ENCODE results near the gene TSPAN15.

Gene TSPAN15

DNA sequence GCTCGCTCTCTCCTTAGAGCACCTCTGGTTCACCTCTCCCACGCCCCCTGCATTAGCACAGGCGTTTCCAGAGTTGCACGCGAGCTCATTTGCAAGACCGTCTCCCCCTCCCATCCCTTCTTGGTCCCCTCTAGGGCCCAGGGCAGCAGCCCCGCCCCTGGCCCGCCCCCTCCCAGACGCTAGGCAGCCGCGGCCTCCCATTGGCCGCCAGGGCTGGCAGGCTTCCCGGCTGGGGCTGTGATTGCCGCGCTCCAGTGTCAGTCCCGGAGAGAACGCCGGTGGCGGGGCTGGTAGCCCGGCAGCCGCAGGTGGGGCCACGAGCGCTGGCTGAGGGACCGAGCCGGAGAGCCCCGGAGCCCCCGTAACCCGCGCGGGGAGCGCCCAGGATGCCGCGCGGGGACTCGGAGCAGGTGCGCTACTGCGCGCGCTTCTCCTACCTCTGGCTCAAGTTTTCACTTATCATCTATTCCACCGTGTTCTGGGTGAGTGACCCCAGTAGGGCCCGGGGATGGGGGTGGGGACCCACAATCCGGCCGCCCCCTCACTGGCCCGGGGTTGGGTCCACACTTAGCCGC is at the start of gene TSPAN15:
Gene TSPAN15, plus strand, starts transcription at position 257 of the 575 bp plus-strand sequence. Its CDS starts 130 bp downstream, at position 387.
- peak within 1 kb of the TSS; percentile 61 for H3K27ac ChIP-seq
- TF ChIP-seq ZFX (IDR thresholded peaks at IDR 0.05; ENCODE audit: borderline replicate concordance) = no peak
- TF ChIP-seq, protein P1, sequence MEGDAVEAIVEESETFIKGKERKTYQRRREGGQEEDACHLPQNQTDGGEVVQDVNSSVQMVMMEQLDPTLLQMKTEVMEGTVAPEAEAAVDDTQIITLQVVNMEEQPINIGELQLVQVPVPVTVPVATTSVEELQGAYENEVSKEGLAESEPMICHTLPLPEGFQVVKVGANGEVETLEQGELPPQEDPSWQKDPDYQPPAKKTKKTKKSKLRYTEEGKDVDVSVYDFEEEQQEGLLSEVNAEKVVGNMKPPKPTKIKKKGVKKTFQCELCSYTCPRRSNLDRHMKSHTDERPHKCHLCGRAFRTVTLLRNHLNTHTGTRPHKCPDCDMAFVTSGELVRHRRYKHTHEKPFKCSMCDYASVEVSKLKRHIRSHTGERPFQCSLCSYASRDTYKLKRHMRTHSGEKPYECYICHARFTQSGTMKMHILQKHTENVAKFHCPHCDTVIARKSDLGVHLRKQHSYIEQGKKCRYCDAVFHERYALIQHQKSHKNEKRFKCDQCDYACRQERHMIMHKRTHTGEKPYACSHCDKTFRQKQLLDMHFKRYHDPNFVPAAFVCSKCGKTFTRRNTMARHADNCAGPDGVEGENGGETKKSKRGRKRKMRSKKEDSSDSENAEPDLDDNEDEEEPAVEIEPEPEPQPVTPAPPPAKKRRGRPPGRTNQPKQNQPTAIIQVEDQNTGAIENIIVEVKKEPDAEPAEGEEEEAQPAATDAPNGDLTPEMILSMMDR (IDR thresholded peaks at IDR 0.05) = no peak

- H3K27ac ChIP-seq = no peak overlapping the region
- TF ChIP-seq, protein P1 (IDR thresholded peaks at IDR 0.05) = no peak
- no peak for TF ChIP-seq ZFX (IDR thresholded peaks at IDR 0.05; ENCODE audit: borderline replicate concordance)
Measured at GRCh38 chr10:69402386-69402785, 48.9 kb upstream of the TSPAN15 start.

GRCh38 chr10:69403066-69403465 is 48.2 kb upstream of the TSPAN15 start:
- no peak overlapping the region for H3K27ac ChIP-seq
- no peak for TF ChIP-seq ZFX (IDR thresholded peaks at IDR 0.05; ENCODE audit: borderline replicate concordance)
- TF ChIP-seq, protein P1 (IDR thresholded peaks at IDR 0.05) = no peak

DNA sequence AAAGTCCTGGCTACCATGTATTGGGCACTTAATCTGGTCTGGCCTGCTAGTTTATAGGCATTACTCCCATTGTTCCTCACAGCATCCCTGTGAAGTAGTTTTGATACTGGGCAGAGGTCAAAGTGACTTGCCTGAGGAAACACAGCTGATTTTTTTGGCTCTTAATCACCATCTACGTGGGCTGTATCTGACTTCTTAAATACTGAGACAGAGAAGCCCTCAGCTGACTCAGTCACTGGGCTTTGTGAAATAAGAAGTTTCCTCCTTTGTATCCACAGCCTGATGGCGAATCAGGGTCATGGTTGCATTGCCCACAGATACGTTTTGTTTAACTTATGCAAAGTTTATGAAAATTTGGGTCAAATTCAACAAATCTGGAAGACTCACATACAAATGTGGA is 47.7 kb upstream of the TSPAN15 start:
- no peak overlapping the region for H3K27ac ChIP-seq
- no peak for TF ChIP-seq ZFX (IDR thresholded peaks at IDR 0.05; ENCODE audit: borderline replicate concordance)
- TF ChIP-seq, protein P1 (IDR thresholded peaks at IDR 0.05) = no peak

DNA sequence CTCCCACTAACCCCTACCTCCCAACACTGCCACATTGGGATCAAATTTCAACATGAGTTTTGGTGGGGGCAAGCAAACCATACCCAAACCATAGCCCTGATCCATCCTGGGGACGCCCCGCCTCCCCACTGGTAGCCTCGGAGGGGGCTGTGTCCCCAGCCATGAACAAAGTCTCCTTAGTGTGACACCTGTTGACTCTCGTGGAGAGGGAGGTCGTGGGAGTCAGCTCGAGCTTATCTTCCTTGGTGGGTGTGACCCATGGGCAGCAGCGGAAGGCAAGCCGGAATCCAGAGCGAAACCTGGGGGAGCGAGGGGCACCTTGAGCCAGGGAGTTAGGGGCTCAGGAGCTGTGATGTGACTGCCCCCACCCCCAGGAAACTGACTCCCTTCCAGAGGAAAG is 46.5 kb upstream of the TSPAN15 start:
- TF ChIP-seq, protein P1 (IDR thresholded peaks at IDR 0.05) = no peak
- TF ChIP-seq ZFX (IDR thresholded peaks at IDR 0.05; ENCODE audit: borderline replicate concordance) = no peak
- peak overlapping the region; percentile 22; the same call in 1 of the 2 replicates for H3K27ac ChIP-seq

- TF ChIP-seq ZFX (IDR thresholded peaks at IDR 0.05; ENCODE audit: borderline replicate concordance) = no peak
- H3K27ac ChIP-seq = peak overlapping the region; percentile 22; the same call in 1 of the 2 replicates
Measured at GRCh38 chr10:69405221-69405620, 46.0 kb upstream of the TSPAN15 start.

- H3K27ac ChIP-seq = no peak overlapping the region
Measured at GRCh38 chr10:69406302-69406811, 44.9 kb upstream of the TSPAN15 start.

More at GRCh38 chr10:69406302-69406811, 44.9 kb upstream of the TSPAN15 start:
- TF ChIP-seq, protein P1 (IDR thresholded peaks at IDR 0.05) = no peak
- no peak for TF ChIP-seq ZFX (IDR thresholded peaks at IDR 0.05; ENCODE audit: borderline replicate concordance)

Data from 22Rv1 (cell line).